GM21360 (cell line): ENCODE data around the gene POU5F1.
"Not testable (repeated sequence)": the region's sequence is repeated elsewhere in the genome, so short reads cannot be mapped to it uniquely, and the experiment has no call there.

Source experiments
- ATAC-seq: cut with Tn5 transposase; IDR thresholded peaks from one replicate; pipeline ENCODE4 v1.9.1; 2021; ENCODE audit warnings: mild to moderate bottlenecking, moderate library complexity; ENCODE audit not compliant: unreplicated experiment

The POU5F1 gene

DNA sequence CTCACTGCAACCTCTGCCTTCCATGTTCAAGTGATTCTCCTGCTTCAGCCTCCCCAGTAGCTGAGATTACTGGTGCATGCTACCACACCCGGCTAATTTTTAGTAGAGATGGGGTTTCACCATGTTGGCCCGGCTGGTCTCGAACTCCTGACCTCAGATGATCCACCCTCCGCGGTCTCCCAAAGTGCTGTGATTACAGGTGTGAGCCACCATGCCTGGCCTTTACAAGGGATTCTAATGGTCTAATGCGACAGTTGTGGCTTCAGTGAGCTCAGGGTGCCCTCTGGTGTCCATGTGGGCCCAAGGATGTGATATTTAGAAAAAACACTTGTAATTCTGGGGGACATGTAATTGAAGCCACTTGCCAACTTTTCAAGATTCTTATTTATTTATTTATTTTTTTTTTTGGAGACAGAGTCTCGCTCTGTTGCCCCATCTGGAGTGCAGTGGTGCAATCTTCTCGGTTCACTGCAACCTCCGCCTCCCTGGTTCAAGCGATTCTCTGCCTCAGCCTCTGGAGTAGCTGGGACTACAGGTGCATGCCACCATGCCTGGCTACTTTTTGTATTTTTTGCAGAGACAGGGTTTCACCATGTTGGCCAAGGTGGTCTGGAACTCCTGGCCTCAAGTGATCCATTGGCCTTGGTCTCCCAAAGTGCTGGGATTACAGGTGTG, 22.1 kb upstream of the POU5F1 start:
- ATAC-seq, result not testable (repeated sequence)

DNA sequence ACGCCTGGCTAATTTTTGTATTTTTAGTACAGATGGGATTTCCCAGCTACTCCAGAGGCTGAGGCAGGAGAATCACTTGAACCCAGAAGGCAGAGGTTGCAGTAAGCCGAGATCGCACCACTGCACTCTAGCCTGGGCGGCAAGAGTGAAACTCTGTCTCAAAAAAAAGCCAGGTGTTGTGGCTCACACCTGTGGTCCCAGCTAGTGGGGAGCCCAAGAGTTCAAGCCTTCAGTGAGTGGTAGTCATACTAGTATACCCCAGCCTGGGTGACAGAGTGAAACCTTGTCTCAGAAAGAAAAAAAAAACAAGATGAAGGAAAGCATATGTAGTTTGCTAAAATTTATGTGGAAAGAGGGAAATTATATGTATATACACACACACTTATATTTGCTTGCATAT, 20.0 kb upstream of the POU5F1 start:
- no peak for ATAC-seq

GRCh38 chr6:31189223-31189622, 18.7 kb upstream of the POU5F1 start:
- not testable (repeated sequence) for ATAC-seq

- ATAC-seq, result no peak
These were observed 17.3 kb upstream of the POU5F1 start for GRCh38 chr6:31187780-31188194.

DNA sequence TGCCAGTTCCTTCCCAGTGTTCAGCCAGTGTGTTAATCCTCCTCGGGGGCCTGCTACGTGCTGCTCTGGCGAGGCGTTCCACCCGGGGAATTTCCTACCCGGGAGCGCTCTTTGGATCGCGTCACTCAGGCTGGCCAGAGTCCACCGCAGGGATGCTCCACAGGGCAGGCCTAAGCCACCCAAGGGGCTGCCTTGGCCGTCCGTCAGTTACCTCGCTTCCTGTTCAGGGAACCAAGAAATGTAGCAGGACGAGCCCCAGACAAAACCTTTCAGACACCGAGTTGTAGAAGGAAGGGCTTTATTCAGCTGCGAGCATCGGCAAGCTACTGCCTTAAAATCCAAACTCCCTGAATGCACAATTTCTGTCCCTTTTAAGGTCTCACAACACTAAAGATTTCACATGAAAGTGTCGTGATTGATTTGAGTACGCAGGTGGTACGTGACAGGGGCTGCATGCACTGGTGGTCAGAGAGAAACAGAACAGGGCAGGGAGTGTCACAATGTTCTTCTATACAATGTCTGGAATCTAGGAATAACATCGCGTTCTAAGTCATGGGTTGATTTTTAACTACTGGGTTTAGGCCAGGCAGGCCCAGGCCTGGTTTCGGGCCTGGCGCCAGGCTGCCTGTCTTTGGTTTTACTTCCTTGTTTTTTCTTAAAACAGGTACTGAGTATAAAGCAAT, 15.7 kb upstream of the POU5F1 start:
- no peak for ATAC-seq

DNA sequence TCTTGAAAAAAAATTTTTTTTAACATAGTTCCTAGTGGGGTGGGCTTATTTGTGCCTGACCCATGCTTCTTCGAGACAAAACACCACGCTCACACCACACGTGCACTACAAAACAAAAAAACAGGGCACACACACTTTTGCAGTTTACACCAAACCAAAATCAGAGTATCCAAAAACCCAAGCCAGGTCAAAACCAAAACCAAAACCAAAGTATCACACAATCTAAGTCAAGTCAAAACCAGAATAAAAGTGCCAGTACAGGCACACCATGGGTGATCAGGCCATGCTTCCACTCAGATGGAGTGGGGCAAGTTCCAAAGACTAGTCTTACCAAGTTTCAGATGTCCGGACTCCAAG, 15.2 kb upstream of the POU5F1 start:
- not testable (repeated sequence) for ATAC-seq

DNA sequence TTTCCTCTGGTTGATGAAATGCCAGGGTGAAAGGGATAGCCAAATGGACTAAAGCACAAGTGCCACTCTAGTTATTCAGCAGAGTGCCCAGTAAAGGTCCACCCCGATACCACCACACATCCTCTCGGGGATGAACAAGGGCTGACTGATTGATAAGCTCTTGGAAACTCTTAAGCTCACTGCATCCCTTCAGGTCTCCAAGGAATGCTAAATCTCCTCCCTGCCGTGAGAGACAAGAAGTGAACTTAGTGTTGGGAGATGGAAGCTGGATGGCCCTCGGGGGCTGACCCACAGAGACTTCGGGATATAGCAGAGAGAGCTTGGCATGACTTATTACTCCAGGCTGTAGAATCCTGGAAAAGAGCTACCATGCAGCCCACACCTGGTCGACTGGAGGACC, 13.4 kb upstream of the POU5F1 start:
- not testable (repeated sequence) for ATAC-seq

DNA sequence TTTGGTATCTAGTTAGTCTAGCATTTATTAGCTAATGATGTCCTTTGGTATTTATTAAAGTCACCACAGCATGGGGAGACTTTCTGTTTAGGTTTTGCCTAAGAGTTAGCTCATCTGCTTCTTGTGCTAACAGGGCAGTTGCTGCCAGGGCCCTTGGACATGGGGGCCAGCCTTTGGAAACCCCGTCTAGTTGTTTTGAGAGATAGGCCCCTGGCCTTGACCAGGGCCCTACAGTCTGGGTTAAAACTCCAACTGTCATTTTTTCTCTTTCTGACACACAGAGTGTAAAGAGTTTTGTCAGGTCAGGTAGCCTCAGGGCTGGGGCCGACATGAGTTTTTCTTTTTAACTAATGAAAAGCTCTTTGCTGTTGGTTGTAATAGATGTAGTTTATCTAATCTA, 12.8 kb upstream of the POU5F1 start:
- not testable (repeated sequence) for ATAC-seq

DNA sequence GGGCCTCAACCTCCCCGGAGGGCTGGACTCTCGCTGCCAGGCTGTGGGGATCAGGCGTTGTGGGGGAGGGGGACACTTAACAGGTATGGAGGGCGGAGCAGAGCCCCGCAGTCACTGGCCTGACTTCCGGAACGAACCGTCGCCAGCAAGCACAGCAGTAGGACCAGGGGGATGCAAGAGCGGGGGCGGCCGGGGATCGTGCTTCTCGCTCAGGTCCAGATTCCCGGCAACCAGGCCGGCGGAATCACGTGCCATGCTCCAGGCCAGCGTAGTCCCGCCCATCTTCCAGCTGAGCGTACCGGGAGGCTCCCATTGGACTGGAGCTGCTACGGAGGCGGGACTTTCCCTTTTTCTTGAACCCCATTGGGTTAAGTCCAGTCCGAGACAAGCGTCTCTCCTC, 10.0 kb upstream of the POU5F1 start:
- ATAC-seq, result no peak

GRCh38 chr6:31179896-31180295, 9.4 kb upstream of the POU5F1 start:
- ATAC-seq, result no peak

DNA sequence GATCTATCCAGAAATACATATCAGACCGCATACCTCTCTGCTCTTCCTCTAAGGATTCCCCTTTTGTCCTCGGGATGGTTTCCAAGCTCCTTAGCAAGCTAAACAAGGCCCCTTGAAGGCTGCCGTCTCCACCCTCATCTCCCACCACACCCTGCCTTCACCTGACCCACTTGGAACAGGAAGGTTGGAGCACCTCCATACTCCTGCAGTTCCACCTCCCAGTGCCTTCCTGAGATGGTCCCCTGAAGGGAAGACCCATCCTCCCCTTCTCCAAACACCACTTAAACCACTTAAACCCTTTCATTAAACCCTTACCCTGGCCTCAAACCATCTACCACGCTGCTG, 8.5 kb upstream of the POU5F1 start:
- no peak for ATAC-seq

- no peak for ATAC-seq
These were observed 7.9 kb upstream of the POU5F1 start for GRCh38 chr6:31178143-31179041.

GRCh38 chr6:31175971-31176370, 5.5 kb upstream of the POU5F1 start:
- ATAC-seq, result no peak

DNA sequence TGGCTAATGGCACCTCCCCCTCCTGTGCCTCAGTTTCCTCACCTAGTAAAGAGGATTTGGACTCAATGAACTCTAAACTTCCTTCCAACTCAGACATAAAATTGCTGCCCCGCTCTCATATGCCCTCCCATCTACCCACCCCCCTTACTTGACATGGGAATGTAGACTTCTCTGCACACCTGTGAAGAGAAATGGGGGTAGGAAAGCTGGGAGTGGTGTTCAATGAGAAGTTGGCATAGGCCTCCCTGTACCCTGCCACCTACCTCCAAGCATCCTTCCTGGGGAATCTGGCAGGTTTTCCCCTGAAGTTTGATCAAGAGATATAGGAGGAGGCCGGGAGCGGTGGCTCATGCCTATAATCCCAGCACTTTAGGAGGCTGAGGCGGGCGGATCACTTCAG, 3.9 kb upstream of the POU5F1 start:
- ATAC-seq, result no peak

DNA sequence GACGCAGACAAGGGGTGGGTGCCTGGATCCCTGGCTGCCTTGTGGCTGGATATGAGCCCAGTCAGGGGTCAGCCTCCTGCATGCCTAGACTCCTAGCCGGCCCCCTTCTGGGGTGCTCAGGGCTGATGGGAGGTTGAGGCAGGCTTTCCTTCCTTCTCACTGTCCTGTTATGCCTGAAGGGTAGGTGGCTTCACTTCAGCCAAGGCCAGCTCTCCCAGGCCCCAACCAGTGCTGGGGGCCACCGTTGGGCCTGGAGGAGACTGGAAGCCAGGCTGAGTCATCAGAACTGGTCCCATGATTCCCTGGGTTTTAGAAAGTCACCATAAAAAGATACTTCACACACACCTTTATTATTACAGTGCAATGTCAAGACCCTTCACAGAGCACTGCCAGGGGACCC, 2.9 kb upstream of the POU5F1 start:
- ATAC-seq, result no peak

GRCh38 chr6:31172973-31173384, 2.5 kb upstream of the POU5F1 start:
- ATAC-seq, result no peak

- ATAC-seq, result no peak
These were observed 1.7 kb upstream of the POU5F1 start for GRCh38 chr6:31171931-31172905.

DNA sequence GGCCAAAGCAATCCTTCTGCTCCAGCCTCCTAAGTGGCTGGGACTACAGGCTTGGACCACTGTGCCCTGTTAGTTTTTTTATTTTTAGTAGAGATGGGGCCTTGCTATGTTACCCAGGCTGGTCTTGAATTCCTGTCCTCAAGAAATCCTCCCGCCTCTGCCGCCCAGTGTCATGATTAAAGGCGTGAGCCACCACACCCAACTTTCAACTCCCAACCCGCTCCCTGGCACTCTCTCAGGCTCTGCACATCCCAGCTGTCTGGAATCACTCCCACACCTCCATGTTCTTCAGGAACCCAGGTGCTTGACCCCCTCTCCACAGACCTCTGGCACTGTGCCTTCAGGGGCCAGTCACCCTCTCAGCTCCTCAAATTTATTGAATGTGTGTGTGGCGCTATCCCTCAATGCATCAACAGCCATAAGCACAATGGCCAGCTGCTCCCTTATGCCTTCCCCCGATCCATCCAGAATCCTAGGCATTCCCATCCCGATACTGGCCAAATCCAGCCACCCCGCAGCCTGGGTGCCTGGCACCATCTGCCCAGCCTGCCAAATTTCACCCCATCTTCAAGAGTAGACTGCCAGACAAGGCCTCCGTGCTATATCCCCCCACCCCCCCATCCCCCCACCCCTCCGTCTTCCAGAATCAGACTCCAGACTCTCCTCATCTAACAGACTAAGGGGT, 647 bp upstream of the POU5F1 start:
- no peak for ATAC-seq

- not testable (repeated sequence) for ATAC-seq
These were observed 453 bp downstream of the POU5F1 start for GRCh38 chr6:31169858-31170599.
